Epidermal melanocyte (primary cell): ENCODE data around the gene CASK.

Experiments used
- DNase-seq: peaks from one replicate; pipeline ENCODE4 v3.0.0; 2011; ENCODE audit warnings: low spot score; ENCODE audit not compliant: insufficient read length

The CASK gene

GRCh38 chrX:41923211-41923977 is at the start of gene CASK:
Gene CASK, minus strand, starts transcription at chrX:41923554. Its CDS starts 566 bp downstream, at chrX:41922988.
- peak; percentile 54 for DNase-seq

GRCh38 chrX:41971346-41971745 is 48.0 kb upstream of the CASK start:
- no peak for DNase-seq

- no peak for DNase-seq
These were observed 47.1 kb upstream of the CASK start for GRCh38 chrX:41970419-41970818.

- no peak for DNase-seq
These were observed 40.0 kb upstream of the CASK start for GRCh38 chrX:41963348-41963747.

GRCh38 chrX:41960142-41960541 is 36.8 kb upstream of the CASK start:
- no peak for DNase-seq

- DNase-seq = no peak
These were observed 35.5 kb upstream of the CASK start for GRCh38 chrX:41958861-41959260.

GRCh38 chrX:41956027-41956426 is 32.7 kb upstream of the CASK start:
- no peak for DNase-seq

GRCh38 chrX:41952102-41952501 is 28.7 kb upstream of the CASK start:
- DNase-seq = no peak

- DNase-seq = no peak
These were observed 23.7 kb upstream of the CASK start for GRCh38 chrX:41946989-41947612.

GRCh38 chrX:41946235-41946634 is 22.9 kb upstream of the CASK start:
- DNase-seq = no peak

GRCh38 chrX:41935832-41936231 is 12.5 kb upstream of the CASK start:
- DNase-seq = no peak

- DNase-seq = no peak
These were observed 10.2 kb upstream of the CASK start for GRCh38 chrX:41933546-41933945.

- no peak for DNase-seq
These were observed 9.5 kb upstream of the CASK start for GRCh38 chrX:41932885-41933284.

GRCh38 chrX:41931591-41931990 is 8.2 kb upstream of the CASK start:
- DNase-seq = no peak

GRCh38 chrX:41923978-41924683 is 777 bp upstream of the CASK start:
- DNase-seq = no peak

GRCh38 chrX:41922431-41923151 is 763 bp downstream of the CASK start:
- DNase-seq = no peak

GRCh38 chrX:41921492-41922430 is 1.6 kb downstream of the CASK start:
- no peak for DNase-seq

- no peak for DNase-seq
These were observed 3.5 kb downstream of the CASK start for GRCh38 chrX:41919870-41920269.

- no peak for DNase-seq
These were observed 5.8 kb downstream of the CASK start for GRCh38 chrX:41917517-41917916.

GRCh38 chrX:41913476-41913875 is 9.9 kb downstream of the CASK start:
- no peak for DNase-seq

- DNase-seq = no peak
These were observed 10.4 kb downstream of the CASK start for GRCh38 chrX:41912923-41913322.
